Progenitor cell of endocrine pancreas (in vitro differentiated cells): ENCODE measurements around the gene MEIS1. TPM values are rescaled to one million over a fixed set of nuclear protein-coding genes. Genes with fewer than 3 reads are reported as not detected.

ENCODE experiments used
- DNase-seq: peaks from one replicate; pipeline ENCODE4 v3.0.0; 2021; ENCODE audit warnings: low spot score; ENCODE audit not compliant: unreplicated experiment
- H3K27ac Mint-ChIP-seq: 2 replicates; pipeline ENCODE4 v1.8.0; 2021; ENCODE audit warnings: mild to moderate bottlenecking, moderate library complexity, mixed read lengths
- H3K27me3 Mint-ChIP-seq: 2 replicates; pipeline ENCODE4 v1.8.0; 2021; ENCODE audit warnings: mixed read lengths
- H3K36me3 Mint-ChIP-seq: 2 replicates; pipeline ENCODE4 v1.8.0; 2022; ENCODE audit warnings: mixed read lengths; ENCODE audit not compliant: insufficient read depth
- H3K4me1 Mint-ChIP-seq: 2 replicates; pipeline ENCODE4 v1.8.0; 2021; ENCODE audit warnings: low read depth, mixed read lengths
- H3K4me3 Mint-ChIP-seq: 2 replicates; pipeline ENCODE4 v1.8.0; 2021; ENCODE audit warnings: low read depth, mild to moderate bottlenecking, moderate library complexity, mixed read lengths
- H3K9me3 Mint-ChIP-seq: 2 replicates; pipeline ENCODE4 v1.8.0; 2021; ENCODE audit warnings: low read depth, mixed read lengths
- CTCF ChIP-seq: fragments of 200-600 bp; sonication (generic); IDR thresholded peaks from one replicate; pipeline ENCODE4 v1.5.0; 2021; ENCODE audit warnings: antibody characterized with exemption, mild to moderate bottlenecking; ENCODE audit not compliant: unreplicated experiment
- total RNA-seq: library from RNA; stranded (reverse); gene quantifications from 2 replicates; pipeline ENCODE4 v1.2.1, GENCODE V29; 2021

Gene MEIS1
- total RNA-seq, 1 donor from 2014 or later: 296 TPM

- Mint-ChIP-seq H3K4me1 (peaks cover 54% of the 10 kb centered on the region), H3K36me3 (peaks cover 12% of the 10 kb centered on the region)
These were observed 100.8 kb downstream of the MEIS1 start for GRCh38 chr2:66535574-66536289.

GRCh38 chr2:66536290-66536673, 101.4 kb downstream of the MEIS1 start:
- no peaks in the 10 kb centered on the region for H3K9me3 Mint-ChIP-seq
- DNase-seq: no peak
- H3K4me1 Mint-ChIP-seq: peaks cover 52% of the 10 kb centered on the region
- no peaks in the 10 kb centered on the region for H3K27me3 Mint-ChIP-seq
- H3K4me3 Mint-ChIP-seq: no peak overlapping the region
- no peak overlapping the region for H3K27ac Mint-ChIP-seq
- no peak for TF ChIP-seq CTCF
- peaks cover 9% of the 10 kb centered on the region for H3K36me3 Mint-ChIP-seq

More at GRCh38 chr2:66535574-66536289, 100.8 kb downstream of the MEIS1 start:
- Mint-ChIP-seq H3K9me3 (no peaks in the 10 kb centered on the region), H3K4me3 (no peak overlapping the region), H3K27ac (no peak overlapping the region), H3K27me3 (no peaks in the 10 kb centered on the region)
- TF ChIP-seq CTCF: no peak
- no peak for DNase-seq

- Mint-ChIP-seq H3K4me3 (no peak overlapping the region), H3K27me3 (no peaks in the 10 kb centered on the region), H3K36me3 (peaks cover 12% of the 10 kb centered on the region), H3K27ac (peak overlapping the region; percentile 9), H3K9me3 (no peaks in the 10 kb centered on the region), H3K4me1 (peaks cover 57% of the 10 kb centered on the region)
- DNase-seq: no peak
- no peak for TF ChIP-seq CTCF
These were observed 102.1 kb downstream of the MEIS1 start for GRCh38 chr2:66536997-66537396.

GRCh38 chr2:66538291-66538690, 103.4 kb downstream of the MEIS1 start:
- Mint-ChIP-seq H3K27me3 (no peaks in the 10 kb centered on the region), H3K4me1 (peaks cover 66% of the 10 kb centered on the region), H3K4me3 (no peak overlapping the region), H3K27ac (peak overlapping the region; percentile 17), H3K9me3 (no peaks in the 10 kb centered on the region), H3K36me3 (peaks cover 13% of the 10 kb centered on the region)
- DNase-seq: no peak
- no peak for TF ChIP-seq CTCF

GRCh38 chr2:66539452-66539851, 104.5 kb downstream of the MEIS1 start:
- no peaks in the 10 kb centered on the region for H3K9me3 Mint-ChIP-seq
- peaks cover 69% of the 10 kb centered on the region for H3K4me1 Mint-ChIP-seq
- TF ChIP-seq CTCF: no peak
- H3K27ac Mint-ChIP-seq: peak overlapping the region; percentile 41
- no peak overlapping the region for H3K4me3 Mint-ChIP-seq
- H3K36me3 Mint-ChIP-seq: peaks cover 15% of the 10 kb centered on the region
- DNase-seq: no peak
- no peaks in the 10 kb centered on the region for H3K27me3 Mint-ChIP-seq
